HL-60 (cell line): ENCODE data around the gene NRXN3.

Experiments
- GABPA ChIP-seq: IDR thresholded peaks from 2 replicates; pipeline ENCODE4 v1.6.1; 2012; ENCODE audit warnings: low read depth
- TF ChIP-seq, protein P1 (sequence below): IDR thresholded peaks from 2 replicates; pipeline ENCODE4 v1.6.1; 2012; ENCODE audit warnings: low read depth; ENCODE audit not compliant: insufficient replicate concordance

DNA sequence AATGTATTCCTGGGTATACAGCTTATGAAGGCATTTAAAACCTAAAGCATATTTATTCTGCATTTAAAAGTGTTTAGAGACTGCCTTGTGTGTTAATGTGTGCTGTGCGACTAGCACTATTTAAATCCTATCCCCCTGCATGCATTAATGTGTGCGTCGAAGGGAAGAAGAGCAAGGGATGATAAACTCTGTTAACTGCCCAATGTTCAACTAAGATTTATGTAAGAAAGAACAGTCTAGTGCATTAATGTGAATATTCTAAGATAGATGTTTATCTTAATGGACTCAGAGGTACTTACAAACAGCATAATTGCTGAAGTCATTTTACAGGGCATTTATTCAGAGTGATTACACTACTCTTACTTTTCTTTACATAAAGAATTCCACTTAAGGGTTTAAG, 1616.3 kb downstream of the NRXN3 start:
- TF ChIP-seq, protein P1, sequence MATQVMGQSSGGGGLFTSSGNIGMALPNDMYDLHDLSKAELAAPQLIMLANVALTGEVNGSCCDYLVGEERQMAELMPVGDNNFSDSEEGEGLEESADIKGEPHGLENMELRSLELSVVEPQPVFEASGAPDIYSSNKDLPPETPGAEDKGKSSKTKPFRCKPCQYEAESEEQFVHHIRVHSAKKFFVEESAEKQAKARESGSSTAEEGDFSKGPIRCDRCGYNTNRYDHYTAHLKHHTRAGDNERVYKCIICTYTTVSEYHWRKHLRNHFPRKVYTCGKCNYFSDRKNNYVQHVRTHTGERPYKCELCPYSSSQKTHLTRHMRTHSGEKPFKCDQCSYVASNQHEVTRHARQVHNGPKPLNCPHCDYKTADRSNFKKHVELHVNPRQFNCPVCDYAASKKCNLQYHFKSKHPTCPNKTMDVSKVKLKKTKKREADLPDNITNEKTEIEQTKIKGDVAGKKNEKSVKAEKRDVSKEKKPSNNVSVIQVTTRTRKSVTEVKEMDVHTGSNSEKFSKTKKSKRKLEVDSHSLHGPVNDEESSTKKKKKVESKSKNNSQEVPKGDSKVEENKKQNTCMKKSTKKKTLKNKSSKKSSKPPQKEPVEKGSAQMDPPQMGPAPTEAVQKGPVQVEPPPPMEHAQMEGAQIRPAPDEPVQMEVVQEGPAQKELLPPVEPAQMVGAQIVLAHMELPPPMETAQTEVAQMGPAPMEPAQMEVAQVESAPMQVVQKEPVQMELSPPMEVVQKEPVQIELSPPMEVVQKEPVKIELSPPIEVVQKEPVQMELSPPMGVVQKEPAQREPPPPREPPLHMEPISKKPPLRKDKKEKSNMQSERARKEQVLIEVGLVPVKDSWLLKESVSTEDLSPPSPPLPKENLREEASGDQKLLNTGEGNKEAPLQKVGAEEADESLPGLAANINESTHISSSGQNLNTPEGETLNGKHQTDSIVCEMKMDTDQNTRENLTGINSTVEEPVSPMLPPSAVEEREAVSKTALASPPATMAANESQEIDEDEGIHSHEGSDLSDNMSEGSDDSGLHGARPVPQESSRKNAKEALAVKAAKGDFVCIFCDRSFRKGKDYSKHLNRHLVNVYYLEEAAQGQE: no peak
- TF ChIP-seq GABPA: no peak
